HTR-8/SVneo (cell line): Measurements from ENCODE around the gene GGPS1.
"Not testable (repeated sequence)": the region's sequence is repeated elsewhere in the genome, so short reads cannot be mapped to it uniquely, and the experiment has no call there.

Source experiments
- DNase-seq: peaks from one replicate; pipeline ENCODE4 v3.0.0; 2011; ENCODE audit warnings: low spot score, mixed read lengths; ENCODE audit not compliant: insufficient read length
- FAIRE-seq: peaks from 2 replicates; lab custom pipeline; 2011; peaks lifted over from hg19 to GRCh38; lab: Jason Lieb, UNC

Gene GGPS1

DNA sequence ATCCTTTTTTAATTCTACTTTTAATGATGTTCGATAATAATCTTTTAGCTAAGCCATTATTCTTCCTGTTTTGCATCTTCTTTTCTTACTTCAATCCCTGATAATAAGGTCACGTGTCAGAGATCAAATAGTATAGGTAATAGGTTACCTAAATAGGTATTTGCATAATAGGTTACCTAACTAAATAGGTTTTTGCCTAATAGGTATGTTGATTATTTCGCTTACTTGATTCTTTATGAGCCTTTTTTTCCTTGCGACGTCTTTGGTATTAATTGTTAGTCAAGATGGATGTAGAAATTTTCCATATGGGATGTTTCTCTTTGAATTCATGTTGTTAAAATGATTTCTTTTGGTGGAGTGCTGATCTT is 2.5 kb downstream of the GGPS1 start:
- FAIRE-seq (no peak), DNase-seq (no peak)

DNA sequence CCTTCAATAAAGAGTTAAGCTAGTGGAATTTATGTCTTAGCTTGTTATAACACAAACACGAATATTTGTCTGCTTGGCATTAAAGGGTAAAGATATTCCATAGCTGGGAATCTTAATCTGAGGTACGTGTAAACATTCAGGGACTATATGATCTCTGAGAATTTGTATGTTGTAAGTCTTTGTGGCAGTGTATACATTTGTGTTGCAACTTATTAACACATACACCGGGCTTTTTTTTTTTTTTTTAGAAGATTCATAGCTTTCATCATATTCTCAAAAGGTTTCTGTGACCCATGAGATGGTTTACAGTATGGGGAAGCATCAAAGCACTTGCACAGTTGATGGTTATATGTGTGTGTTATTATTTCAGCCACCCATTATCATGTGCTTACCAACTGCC is 3.0 kb downstream of the GGPS1 start:
- DNase-seq (no peak), FAIRE-seq (no peak)

DNA sequence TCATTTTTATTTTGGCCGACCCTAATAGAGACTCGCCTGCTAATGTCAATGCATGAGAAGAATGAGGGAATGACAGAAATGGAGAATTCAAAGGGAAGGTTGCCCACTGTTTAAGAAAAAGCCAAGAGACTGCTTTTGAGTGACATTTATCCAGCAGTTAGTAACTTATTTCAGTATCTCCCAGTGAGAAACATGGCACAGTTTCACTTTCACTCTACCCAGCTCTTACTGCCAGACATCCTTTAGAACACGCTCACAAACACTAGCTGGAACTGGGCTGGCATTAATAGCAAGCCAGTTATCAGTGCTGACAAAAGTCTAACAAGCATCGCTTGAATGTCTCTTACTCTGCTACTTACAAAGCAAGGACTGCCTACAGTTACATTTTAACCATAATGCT is 8.5 kb downstream of the GGPS1 start:
- DNase-seq (no peak), FAIRE-seq (no peak)

DNA sequence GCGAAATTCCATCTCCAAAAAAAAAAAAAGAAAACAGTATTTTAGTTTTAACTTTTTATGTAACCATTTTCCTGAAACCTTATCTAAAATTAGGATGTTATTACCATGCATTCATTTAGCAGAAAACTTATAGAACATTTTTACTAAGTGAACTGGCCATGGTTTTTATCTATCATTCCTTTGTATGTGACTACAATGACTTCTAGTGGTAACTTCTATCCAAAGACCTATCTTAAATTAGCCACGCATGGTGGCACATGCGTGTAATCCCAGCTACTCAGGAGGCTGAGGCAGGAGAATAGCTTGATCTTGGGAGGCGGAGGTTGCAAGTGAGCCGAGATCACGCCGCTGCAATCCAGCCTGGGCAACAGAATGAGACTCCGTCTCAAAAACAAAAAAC is 11.4 kb downstream of the GGPS1 start:
- FAIRE-seq (no peak), DNase-seq (no peak)

DNA sequence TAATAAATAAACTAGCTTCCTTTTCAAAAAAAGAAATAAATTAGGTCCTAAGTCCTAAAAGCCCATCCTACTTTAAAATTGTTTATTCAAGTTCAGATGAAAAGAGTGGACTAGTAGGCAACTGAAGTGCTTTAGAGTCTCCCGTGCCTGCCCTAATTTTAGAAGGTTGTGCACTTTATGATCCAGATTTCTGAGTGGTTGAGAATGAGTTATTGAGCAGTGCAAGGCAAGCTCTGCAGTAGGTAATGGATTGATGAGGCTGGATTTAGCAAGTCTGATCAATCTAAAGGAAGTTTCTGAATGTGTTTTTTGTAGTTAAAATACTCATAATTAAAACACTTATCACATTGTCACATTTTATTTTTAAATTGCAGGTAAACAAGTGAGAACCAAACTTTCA is 13.0 kb downstream of the GGPS1 start:
- no peak for DNase-seq
- no peak for FAIRE-seq

DNA sequence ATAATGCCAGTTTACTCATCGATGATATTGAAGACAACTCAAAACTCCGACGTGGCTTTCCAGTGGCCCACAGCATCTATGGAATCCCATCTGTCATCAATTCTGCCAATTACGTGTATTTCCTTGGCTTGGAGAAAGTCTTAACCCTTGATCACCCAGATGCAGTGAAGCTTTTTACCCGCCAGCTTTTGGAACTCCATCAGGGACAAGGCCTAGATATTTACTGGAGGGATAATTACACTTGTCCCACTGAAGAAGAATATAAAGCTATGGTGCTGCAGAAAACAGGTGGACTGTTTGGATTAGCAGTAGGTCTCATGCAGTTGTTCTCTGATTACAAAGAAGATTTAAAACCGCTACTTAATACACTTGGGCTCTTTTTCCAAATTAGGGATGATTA is 13.7 kb downstream of the GGPS1 start:
- DNase-seq = no peak
- FAIRE-seq = no peak

DNA sequence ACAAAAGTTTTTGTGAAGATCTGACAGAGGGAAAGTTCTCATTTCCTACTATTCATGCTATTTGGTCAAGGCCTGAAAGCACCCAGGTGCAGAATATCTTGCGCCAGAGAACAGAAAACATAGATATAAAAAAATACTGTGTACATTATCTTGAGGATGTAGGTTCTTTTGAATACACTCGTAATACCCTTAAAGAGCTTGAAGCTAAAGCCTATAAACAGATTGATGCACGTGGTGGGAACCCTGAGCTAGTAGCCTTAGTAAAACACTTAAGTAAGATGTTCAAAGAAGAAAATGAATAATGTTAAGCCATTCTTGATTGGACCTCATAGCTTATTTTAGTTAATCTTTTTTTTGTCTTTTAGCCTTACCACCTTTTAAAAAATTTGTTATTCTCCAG is 14.1 kb downstream of the GGPS1 start:
- FAIRE-seq = no peak

DNA sequence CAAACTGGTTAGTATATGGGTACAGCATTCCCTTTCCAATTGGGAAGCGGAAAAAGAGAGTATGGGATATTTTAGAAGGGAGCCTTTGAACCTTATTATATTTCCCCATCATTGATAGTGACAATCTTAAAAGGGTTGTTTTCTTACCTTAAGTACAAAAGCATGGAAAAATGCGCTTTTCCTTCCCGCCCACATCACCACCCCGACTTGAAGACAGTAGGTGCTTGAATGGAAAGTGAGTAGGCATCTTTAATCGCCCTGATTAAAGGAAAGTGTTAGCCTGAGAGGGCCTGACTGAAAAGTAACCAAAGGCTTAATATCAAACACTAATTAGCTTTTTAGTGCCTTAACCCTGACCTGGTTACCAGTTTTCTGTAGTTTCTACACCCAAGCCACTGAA is 15.4 kb downstream of the GGPS1 start:
- FAIRE-seq (no peak), DNase-seq (no peak)

More for the DNA sequence above, 14.1 kb downstream of the GGPS1 start:
- DNase-seq = no peak

DNA sequence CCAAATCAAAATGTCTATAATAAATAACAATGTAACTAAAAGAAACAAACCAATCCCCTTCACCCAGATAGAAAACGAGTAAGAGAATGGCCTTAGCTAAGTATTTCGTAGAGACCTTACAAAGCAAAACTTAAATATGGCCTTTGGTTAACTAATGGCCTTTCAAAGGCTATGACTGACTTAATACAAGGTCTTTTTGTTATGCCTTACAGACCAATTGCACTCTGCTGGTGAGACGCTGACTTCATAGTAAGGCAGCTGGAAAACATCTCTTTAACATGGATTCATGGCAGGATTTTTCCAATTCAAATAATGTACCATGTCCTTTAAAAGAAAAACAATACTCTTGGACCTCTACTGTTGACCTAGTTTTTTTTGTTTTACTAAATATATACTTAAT is 23.1 kb downstream of the GGPS1 start:
- DNase-seq (no peak), FAIRE-seq (no peak)

DNA sequence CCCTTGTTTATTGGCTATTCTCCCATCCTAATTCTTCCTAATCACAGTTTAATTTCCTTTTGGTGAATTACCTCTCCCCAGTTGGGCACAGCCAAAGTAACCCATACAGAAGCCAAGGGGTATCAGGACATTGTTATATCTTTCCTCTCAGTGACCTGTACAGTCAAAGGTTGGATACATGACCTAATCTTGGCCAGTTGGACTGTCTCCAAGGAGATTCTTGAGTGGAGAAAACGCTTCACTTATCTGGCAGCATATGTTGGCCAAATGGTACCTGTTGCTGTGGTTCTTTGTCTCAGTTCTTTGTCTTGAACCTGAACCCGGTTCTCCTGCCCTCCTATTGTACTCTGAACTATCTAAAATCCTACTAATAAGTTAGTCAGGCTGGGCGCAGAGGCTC is 23.5 kb downstream of the GGPS1 start:
- no peak for DNase-seq
- no peak for FAIRE-seq

DNA sequence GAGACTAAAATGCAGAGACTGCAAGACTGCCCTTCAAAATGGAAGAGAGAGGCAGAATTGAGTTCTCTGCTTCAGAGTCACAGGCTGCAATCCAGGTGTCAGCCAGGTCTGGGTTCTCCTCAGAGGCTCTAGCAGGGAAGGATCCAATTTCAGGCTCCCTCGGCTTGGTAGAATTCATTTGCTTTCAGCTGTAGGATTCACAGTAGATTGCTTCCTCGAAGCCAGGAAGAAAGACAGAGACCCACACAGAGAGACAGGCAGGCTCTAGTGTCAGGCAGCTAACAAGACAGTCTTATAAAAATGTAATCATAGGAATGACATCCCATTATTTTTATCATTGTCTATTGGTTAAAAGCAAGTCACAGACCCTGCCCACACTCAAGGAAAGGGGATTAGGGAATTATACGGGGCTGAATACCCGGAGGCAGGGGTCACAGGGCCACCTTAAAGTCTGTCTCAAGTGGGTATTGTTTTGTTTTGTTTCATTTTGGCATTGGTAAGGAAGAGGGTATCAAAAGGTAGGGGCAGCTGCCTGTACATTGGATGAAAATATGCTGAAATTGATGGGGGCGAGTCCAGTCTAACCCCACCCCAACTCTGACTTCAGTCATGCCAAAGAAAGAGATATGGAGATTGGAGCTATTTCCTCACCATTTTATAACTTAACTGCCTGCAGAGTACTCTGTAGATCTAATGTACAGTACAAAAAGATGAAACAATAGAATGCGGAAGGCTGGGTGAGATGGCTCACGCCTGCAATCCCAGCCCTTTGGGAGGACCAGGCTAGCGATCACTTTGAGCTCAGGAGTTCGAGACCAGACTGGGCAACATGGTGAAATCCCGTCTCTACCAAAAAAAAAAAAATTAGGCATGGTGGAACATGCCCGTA is 29.4 kb downstream of the GGPS1 start:
- DNase-seq (no peak), FAIRE-seq (no peak)

DNA sequence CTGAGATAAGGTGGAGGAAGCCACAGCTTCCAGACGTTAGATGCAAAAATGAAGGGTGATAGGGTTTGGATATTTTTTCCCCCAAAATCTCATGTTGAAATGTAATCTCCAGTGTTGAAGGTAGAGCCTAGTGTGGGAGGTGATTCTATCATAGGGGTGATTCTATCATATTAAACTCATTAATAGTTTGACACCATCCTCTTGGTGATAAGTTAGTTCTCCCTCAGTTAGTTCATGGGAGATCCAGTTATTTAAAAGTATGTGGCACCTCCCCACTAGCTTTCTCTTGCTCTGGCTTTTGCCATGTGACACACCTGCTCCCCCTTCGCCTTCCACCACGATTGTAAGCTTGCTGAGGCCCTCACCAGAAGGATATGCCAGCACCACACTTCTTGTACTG is 30.5 kb downstream of the GGPS1 start:
- DNase-seq = no peak
- FAIRE-seq = no peak

DNA sequence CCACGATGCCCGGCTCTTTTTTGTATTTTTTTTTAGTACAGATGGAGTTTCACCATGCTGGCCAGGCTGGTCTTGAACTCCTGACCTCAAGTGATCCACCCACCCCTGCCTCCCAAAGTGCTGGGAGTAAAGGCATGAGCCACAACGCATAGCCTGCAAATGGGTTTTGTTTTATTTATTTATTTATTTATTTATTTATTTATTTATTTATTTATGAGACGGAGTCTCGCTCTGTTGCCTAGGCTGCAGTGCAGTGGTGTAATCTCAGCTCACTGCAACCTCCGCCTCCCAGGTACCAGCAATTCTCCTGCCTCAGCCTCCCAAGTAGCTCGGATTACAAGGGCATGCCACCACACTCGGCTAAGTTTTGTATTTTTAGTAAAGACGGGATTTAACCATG is 35.8 kb downstream of the GGPS1 start:
- not testable (repeated sequence) for DNase-seq, FAIRE-seq

DNA sequence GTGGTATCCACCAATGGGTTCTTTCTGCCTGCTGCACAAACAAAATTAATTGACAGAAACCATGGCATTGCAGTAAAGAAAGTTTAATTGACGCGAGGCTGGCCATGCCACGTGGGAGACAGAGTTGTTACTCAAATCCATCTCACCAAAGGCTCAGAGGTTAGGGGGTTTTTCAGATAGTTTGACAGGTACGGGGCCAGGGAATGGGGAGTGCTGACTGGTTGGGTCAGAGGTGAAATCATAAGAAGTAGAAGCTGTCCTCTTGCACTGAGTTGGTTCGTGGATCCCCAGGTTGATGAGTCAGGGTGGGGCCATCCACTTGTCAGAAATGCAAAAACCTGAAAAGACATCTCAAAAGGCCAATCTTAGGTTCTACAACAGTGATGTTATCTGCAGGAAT is 37.9 kb downstream of the GGPS1 start:
- DNase-seq (no peak), FAIRE-seq (no peak)

DNA sequence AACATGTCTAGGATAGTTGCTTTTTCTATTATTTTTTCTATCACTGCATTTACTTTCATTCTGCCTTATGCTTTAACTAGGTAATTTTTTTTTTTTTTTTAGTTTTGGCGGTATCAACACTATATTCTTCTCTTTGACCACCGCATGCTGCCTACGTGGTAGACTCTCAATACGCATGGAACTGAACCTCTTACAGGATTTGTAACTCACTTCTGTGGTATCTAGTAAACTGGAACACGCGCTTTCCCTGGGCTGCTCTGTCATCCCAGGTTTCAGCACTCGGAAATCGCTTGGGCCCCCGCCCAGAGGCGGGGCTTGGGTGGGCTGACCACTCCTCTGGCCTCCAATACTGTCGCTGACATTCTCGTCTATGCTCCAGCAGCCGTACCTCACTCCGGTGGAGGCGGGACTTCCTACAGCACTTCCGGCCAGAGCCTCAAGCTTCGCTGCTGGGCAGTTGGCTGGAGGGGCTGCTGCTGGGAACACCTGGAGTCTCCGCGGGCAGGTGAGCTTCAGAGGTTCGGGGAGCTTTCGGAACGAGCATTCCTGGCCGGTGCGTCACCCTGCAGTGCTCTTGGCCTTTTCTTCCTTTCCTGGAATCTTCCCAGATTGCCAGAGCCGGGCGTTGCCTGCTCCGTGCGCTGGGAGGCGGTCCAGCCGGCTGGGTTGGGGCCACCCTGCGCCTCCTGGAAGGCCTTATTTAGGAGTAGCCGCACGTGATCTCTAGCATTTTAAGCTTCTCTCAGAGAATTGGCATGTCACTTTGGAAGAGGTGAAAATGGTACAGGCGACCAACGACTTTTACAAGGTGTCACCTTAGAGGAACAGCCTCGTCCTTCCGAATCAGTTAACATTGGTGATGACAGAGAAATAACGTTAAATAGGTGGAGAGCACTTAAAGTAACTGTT is 38.9 kb downstream of the GGPS1 start, which contains the start of gene TBCE:
Gene TBCE (plus strand): TSS at position 428 of the 909 bp plus-strand sequence. CDS start 12,623 bp downstream, outside the sequence.
- FAIRE-seq = peak; percentile 62
- DNase-seq = peak; percentile 99

DNA sequence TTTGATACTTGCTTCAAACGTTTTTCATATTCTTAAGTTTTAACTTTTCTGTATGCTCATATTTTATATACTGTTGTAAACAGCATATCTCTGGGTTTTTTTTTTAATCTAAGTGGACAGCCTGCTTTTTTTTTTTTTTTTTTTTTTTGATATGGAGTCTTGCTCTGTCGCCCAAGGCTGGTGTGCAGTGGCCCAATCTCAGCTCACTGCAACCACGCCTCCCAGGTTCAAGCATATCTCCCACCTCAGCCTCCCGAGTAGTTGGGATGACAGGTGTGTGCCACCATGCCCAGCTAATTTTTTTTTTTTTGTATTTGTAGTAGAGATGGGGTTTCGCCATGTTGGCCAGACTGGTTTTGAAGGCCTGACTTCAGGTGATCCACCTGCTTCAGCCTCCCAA is 40.1 kb downstream of the GGPS1 start:
- FAIRE-seq (no peak), DNase-seq (no peak)

DNA sequence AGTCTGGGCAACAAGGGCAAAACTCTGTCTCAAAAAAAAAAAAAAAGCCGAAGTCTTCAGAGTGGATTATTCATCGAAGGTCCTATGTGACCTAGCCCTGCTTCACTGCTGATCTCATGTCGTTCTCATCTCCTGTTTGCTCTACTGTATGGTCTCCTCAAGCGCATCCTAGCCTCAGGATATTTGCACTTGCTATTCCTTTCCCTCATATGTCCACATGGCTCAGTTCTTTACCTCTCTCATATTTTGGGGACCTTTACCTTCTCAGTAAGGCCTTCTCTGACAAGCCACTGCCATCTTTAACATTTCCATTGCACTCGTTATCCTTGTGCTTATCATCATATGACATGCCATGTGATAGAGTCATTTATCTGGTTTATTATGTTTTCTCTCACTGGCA is 41.4 kb downstream of the GGPS1 start:
- DNase-seq (no peak), FAIRE-seq (no peak)

DNA sequence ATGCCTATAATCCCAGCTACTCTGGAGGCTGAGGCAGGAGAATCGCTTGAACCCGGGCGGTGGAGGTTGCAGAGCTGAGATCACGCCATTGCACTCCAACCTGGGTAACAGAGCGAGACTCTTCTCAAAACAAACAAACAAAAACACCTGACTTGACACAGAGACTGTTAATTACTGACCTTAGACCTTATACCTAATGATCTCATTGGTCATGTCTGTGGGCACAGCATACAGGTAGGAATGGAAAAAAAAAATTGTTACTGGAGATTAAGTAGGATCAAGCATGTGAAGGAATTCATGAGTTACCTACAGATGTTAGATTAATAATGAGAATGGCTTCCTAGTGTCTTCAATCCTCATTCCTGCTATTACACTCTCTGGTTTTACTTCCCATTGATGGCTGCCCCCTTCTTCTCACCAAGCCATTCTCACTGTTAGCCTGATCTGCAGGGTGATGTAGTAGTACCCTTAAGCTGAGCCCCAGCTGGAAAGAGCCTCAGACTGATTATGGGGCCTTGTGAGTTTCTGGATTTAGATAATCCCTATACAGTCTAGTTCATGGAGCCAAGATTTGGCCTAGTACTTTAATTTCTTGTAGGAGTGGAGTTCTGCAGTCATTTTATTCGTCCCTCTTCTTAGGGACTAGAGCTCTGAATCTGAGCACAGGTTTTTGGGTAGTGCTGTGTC is 47.7 kb downstream of the GGPS1 start:
- FAIRE-seq = no peak
- no peak for DNase-seq

DNA sequence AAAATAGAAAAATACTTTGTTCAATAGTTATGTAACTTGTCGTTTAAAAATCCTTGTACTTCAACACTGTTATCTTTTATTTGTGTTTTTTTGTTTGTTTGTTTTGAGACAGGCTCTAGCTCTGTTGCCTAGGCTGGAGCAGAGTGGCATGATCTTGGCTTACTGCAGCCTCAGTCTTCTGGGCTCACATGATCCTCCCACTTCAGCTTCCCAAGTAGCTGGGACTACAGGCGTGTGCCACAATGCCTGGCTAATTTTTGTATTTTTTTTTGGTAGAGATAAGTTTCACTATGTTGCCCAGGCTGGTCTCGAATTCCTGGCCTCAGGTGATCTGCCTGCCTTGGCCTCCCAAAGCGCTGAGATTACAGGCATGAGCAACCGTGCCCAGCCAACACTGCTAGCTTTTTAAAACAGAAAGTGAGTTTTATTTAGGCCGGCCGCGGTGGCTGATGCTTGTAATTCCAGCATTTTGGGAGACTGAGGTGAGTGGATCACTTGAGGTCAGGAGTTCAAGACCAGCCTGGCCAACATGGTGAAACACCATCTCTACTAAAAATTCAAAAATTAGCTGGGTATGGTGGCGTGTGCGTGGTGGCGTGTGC is 49.9 kb downstream of the GGPS1 start:
- FAIRE-seq, DNase-seq: not testable (repeated sequence)
